ENCODE measurements around the gene TNIK.
A peak's percentile ranks its signal among the peaks of the same experiment; 100 is the strongest.

The TNIK gene

DNA sequence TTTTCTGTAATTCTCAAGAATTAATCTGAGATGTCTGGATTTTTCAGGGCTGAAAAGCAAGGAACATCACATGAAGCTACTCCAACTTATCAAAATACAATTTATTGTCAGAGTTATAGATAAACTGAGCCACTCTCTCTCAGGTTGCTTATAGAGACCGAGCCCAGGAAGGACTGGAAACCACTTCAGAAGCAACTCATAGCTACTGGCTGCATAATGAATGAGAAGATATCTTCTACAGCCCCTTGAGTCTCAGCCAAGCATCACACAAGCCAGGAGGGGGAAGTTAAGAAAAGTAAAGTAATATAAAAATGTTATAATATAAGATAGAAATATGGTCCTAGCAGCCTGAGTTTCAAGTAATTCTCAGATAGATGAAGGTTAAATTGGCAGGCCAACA lies 186.0 kb downstream of the TNIK start:
- TF ChIP-seq, protein P1, sequence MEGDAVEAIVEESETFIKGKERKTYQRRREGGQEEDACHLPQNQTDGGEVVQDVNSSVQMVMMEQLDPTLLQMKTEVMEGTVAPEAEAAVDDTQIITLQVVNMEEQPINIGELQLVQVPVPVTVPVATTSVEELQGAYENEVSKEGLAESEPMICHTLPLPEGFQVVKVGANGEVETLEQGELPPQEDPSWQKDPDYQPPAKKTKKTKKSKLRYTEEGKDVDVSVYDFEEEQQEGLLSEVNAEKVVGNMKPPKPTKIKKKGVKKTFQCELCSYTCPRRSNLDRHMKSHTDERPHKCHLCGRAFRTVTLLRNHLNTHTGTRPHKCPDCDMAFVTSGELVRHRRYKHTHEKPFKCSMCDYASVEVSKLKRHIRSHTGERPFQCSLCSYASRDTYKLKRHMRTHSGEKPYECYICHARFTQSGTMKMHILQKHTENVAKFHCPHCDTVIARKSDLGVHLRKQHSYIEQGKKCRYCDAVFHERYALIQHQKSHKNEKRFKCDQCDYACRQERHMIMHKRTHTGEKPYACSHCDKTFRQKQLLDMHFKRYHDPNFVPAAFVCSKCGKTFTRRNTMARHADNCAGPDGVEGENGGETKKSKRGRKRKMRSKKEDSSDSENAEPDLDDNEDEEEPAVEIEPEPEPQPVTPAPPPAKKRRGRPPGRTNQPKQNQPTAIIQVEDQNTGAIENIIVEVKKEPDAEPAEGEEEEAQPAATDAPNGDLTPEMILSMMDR (conservative IDR thresholded peaks at IDR 0.05; ENCODE audit: low read depth, low read length): no peak
- no peak for DNase-seq (ENCODE audit: low read depth)

DNA sequence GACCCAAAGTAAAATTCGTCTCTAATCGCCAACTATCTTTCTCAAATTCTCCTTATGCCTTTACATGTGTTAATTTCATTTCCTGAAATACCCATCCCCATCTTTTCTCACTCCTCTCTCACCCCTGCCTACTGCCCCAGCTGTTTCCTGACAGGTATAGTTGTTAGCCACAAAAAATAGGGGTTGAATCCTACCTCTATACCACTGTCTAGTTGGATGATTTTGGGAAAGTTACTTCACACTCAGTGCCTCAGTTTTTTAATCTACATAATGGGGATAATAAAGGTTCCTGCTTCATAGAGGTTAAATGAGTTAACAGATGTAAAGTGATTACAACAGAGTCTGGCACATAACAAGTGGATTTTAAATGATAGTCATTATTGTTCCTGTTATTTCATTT lies 189.7 kb downstream of the TNIK start:
- DNase-seq (ENCODE audit: low read depth): no peak
- TF ChIP-seq, protein P1 (conservative IDR thresholded peaks at IDR 0.05; ENCODE audit: low read depth, low read length): no peak
- no peak overlapping the region for H3K4me3 ChIP-seq (ENCODE audit: low read depth, low read length)

More for the DNA sequence above, 186.0 kb downstream of the TNIK start:
- H3K4me3 ChIP-seq (ENCODE audit: low read depth, low read length): no peak overlapping the region

DNA sequence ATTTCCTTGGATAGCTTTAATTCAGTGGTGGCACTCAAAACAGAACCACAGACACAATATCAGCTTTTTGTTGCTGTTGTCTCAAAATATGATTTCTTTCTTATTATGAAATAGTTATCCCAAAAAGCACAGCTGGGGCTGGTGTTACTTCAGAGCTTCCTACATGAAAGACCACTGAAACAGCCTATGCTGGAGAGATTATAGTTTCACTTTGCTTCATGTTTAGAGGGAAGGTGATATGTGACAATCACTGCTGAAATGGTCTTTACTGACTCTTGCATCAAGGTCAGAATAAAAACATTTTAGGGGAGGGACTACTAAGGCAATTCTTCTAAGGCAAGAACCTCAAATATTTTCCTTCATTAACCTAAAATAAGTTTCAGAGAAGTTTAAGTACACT lies 190.7 kb downstream of the TNIK start:
- no peak overlapping the region for H3K4me3 ChIP-seq (ENCODE audit: low read depth, low read length)
- DNase-seq (ENCODE audit: low read depth): no peak
- TF ChIP-seq, protein P1 (conservative IDR thresholded peaks at IDR 0.05; ENCODE audit: low read depth, low read length): no peak

DNA sequence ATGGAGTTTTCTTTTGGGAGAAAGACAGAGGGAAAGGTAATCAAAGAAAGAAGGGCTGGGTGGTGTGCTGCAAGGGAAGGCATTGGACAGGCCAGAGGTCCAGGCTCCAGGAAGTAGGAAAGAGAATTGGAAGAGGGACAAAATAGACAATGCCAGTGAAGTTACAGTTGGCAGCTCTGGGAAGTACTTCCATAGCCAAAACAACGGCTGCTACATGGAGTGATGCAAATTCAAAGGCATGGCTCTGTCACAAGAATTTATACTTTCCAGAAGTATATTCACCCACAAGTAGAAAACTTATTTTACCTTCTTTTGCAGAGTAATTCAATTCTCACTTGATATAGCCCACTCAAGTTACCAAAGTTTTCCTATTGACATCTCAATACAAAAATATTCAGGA lies 191.5 kb downstream of the TNIK start:
- DNase-seq (ENCODE audit: low read depth): no peak
- H3K4me3 ChIP-seq (ENCODE audit: low read depth, low read length): no peak overlapping the region
- TF ChIP-seq, protein P1 (conservative IDR thresholded peaks at IDR 0.05; ENCODE audit: low read depth, low read length): no peak

DNA sequence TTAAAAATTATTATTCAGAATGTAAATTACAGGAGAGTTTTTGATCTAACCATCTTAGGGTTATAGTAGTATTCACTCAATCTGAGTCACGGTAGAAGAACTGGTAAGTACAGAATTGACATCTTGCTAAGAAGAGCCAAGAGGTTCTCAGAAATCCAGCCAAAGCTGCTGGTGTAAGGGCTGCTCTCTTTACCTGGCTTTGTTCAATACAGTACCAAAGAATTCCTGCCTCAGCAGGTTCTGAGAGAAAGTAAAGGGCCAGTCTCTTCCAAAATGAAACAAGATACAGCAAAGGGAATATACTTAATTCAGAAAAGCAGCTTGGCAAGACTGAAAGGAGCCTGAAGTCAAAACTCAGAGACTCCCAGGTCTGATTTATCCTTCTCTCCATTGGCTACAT lies 193.1 kb downstream of the TNIK start:
- TF ChIP-seq, protein P1 (conservative IDR thresholded peaks at IDR 0.05; ENCODE audit: low read depth, low read length): no peak
- DNase-seq (ENCODE audit: low read depth): no peak
- H3K4me3 ChIP-seq (ENCODE audit: low read depth, low read length): no peak overlapping the region

DNA sequence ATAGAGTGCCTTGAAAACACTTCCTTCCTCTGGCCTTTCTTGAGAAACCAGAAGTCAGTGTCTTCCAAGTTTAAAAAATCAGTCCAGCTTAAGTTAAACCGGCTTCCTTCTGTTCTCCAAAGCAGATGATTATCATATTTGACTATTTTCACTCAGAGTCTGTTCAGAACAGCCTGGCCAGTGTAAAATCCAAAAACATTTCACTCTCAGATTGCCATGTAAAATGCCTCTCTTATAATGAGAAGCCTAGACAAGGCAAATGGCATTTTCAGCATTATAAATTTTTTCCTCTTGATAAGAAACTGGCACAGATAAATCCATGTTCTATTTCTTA lies 193.5 kb downstream of the TNIK start:
- TF ChIP-seq, protein P1 (conservative IDR thresholded peaks at IDR 0.05; ENCODE audit: low read depth, low read length): no peak
- no peak overlapping the region for H3K4me3 ChIP-seq (ENCODE audit: low read depth, low read length)
- no peak for DNase-seq (ENCODE audit: low read depth)

DNA sequence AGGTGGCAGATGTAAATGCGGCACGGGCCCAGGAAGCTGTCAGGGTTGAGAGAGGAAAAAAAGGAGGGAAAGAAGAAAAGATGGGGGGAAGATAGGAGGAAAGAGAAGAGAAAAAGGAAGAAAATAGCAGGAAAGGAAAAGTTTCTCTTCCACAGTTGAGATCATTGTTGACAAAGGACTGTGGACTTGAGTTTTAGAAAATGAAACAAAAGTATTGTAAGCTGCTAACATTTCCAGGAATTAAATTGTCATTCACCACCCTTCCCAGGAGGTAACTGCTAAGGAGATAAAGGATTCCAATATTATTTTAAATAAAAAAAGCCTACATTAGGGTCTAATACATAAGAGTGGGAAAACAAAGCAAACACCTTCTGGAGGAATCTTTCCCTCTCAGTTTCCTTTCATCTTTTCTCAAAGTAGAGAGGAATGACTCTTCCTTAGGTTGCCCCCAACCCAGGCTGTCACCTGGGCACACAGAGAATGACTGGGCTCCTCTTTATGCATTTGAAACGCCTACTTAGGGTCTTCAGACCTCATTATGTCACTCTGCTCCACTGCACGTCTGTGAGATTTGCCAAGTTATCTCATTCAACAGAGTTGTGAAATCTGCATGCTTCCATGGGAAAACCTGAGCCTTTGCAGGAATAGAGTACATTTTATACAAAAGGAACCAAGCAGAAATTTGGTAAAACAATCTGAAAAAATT lies 194.0 kb downstream of the TNIK start:
- peak; percentile 53 for DNase-seq (ENCODE audit: low read depth)
- H3K4me3 ChIP-seq (ENCODE audit: low read depth, low read length): no peak overlapping the region
- TF ChIP-seq, protein P1 (conservative IDR thresholded peaks at IDR 0.05; ENCODE audit: low read depth, low read length): no peak

Measured in choroid plexus epithelial cell (primary cell).